Type B pancreatic cell (in vitro differentiated cells): ENCODE measurements around the gene STOML3. TPM values are rescaled to one million over a fixed set of nuclear protein-coding genes. Genes with fewer than 3 reads are reported as not detected.

Experiments used
- DNase-seq: peaks from one replicate; pipeline ENCODE4 v3.0.0; 2021; ENCODE audit warnings: mixed read lengths; ENCODE audit not compliant: unreplicated experiment; ENCODE audit errors: extremely low spot score
- H3K27ac Mint-ChIP-seq: 2 replicates; pipeline ENCODE4 v1.8.0; 2021; ENCODE audit warnings: mild to moderate bottlenecking, mixed read lengths
- H3K27me3 Mint-ChIP-seq: 2 replicates; pipeline ENCODE4 v1.8.0; 2021; ENCODE audit warnings: mixed read lengths
- H3K36me3 Mint-ChIP-seq: 2 replicates; pipeline ENCODE4 v1.8.0; 2021; ENCODE audit warnings: mixed read lengths
- H3K4me1 Mint-ChIP-seq: one replicate; pipeline ENCODE4 v1.8.0; 2021; ENCODE audit warnings: mixed read lengths; ENCODE audit not compliant: unreplicated experiment
- H3K4me3 Mint-ChIP-seq: 2 replicates; pipeline ENCODE4 v1.8.0; 2021; ENCODE audit warnings: mild to moderate bottlenecking, mixed read lengths
- H3K9me3 Mint-ChIP-seq: 2 replicates; pipeline ENCODE4 v1.8.0; 2021; ENCODE audit warnings: mixed read lengths
- CTCF ChIP-seq: fragments of 200-600 bp; sonication (generic); conservative IDR thresholded peaks from 2 replicates; pipeline ENCODE4 v1.5.0; 2021; ENCODE audit warnings: antibody characterized with exemption, mild to moderate bottlenecking
- total RNA-seq: library from RNA; stranded (reverse); gene quantifications from 2 replicates; pipeline ENCODE4 v1.2.1, GENCODE V29; 2021; ENCODE audit warnings: low replicate concordance

The STOML3 gene
- total RNA-seq, 1 donor from 2014 or later, result 0.56 TPM

- H3K4me3 Mint-ChIP-seq, result no peak overlapping the region
- TF ChIP-seq CTCF, result no peak
- peaks cover 15% of the 10 kb centered on the region for H3K4me1 Mint-ChIP-seq
- H3K27ac Mint-ChIP-seq, result no peak overlapping the region
- H3K9me3 Mint-ChIP-seq, result peaks cover 17% of the 10 kb centered on the region
- peaks cover 3% of the 10 kb centered on the region for H3K36me3 Mint-ChIP-seq
- H3K27me3 Mint-ChIP-seq, result no peaks in the 10 kb centered on the region
- no peak for DNase-seq
Observed at GRCh38 chr13:38980750-38981078, 9.9 kb downstream of the STOML3 start.

GRCh38 chr13:38979891-38980749 is 10.5 kb downstream of the STOML3 start:
- peaks cover 17% of the 10 kb centered on the region for H3K9me3 Mint-ChIP-seq
- H3K27me3 Mint-ChIP-seq, result no peaks in the 10 kb centered on the region
- peaks cover 3% of the 10 kb centered on the region for H3K36me3 Mint-ChIP-seq
- H3K4me3 Mint-ChIP-seq, result no peak overlapping the region
- peaks cover 15% of the 10 kb centered on the region for H3K4me1 Mint-ChIP-seq
- H3K27ac Mint-ChIP-seq, result no peak overlapping the region
- DNase-seq, result no peak
- no peak for TF ChIP-seq CTCF

GRCh38 chr13:38970380-38971051 is 20.1 kb downstream of the STOML3 start:
- Mint-ChIP-seq H3K27me3 (no peaks in the 10 kb centered on the region), H3K9me3 (no peaks in the 10 kb centered on the region), H3K4me1 (no peaks in the 10 kb centered on the region), H3K36me3 (no peaks in the 10 kb centered on the region), H3K27ac (no peak overlapping the region), H3K4me3 (no peak overlapping the region)
- peak; percentile 26 for TF ChIP-seq CTCF
- no peak for DNase-seq

DNA sequence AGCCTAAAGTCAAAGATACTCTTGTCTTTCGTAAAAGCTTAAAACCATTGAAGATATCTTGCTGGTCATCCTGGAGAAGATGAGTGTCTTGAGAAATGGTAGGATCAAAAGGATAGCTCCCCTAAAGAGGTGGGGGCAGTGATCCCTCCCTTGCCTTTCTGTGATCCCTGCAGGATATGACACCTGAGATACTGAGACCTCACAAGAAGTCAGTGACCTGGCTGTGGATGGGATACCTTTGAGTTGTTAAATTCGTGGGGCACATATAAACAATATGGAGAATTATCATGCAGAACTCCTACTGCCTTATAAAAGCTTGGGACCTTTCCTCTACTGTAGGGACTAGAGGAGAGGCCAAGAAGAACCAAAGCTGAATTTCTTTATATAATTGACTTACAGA is 21.4 kb downstream of the STOML3 start:
- H3K4me1 Mint-ChIP-seq, result no peaks in the 10 kb centered on the region
- no peak for DNase-seq
- no peak overlapping the region for H3K27ac Mint-ChIP-seq
- no peak overlapping the region for H3K4me3 Mint-ChIP-seq
- H3K27me3 Mint-ChIP-seq, result peaks cover 3% of the 10 kb centered on the region
- TF ChIP-seq CTCF, result no peak
- no peaks in the 10 kb centered on the region for H3K9me3 Mint-ChIP-seq
- no peaks in the 10 kb centered on the region for H3K36me3 Mint-ChIP-seq

DNA sequence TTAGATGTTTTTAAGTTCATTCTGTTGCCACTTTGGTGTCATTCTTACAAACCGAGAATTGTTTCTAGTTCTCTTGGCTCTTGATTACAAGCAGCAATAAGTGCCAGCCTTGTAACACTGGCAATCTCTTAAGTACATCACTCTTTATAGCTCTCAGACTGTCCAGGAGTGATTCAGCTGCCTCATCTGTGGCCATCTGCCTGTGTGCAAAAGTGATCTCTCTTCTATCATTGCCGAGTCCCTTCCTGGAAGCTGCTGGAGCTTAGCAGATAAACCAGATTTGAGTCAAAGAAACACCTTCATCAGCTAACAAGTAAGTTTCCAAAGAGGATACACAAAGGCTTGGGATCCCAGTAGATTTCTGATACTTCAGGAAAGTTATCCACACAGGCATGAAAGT is 23.2 kb downstream of the STOML3 start:
- no peak for DNase-seq
- peaks cover 3% of the 10 kb centered on the region for H3K27me3 Mint-ChIP-seq
- no peaks in the 10 kb centered on the region for H3K9me3 Mint-ChIP-seq
- no peak overlapping the region for H3K27ac Mint-ChIP-seq
- no peak overlapping the region for H3K4me3 Mint-ChIP-seq
- TF ChIP-seq CTCF, result no peak
- no peaks in the 10 kb centered on the region for H3K4me1 Mint-ChIP-seq
- no peaks in the 10 kb centered on the region for H3K36me3 Mint-ChIP-seq
